ENCODE results near the gene CFH.
"Not testable (repeated sequence)": the region's sequence is repeated elsewhere in the genome, so short reads cannot be mapped to it uniquely, and the experiment has no call there.

CFH gene

GRCh38 chr1:196651637-196652215 lies at the start of gene CFH:
TSS of gene CFH (plus strand) at chr1:196652043. CDS start at chr1:196652118, 75 bp downstream.
- no peak for DNase-seq

- no peak for DNase-seq
Measured at GRCh38 chr1:196603651-196604050, 48.2 kb upstream of the CFH start.

DNA sequence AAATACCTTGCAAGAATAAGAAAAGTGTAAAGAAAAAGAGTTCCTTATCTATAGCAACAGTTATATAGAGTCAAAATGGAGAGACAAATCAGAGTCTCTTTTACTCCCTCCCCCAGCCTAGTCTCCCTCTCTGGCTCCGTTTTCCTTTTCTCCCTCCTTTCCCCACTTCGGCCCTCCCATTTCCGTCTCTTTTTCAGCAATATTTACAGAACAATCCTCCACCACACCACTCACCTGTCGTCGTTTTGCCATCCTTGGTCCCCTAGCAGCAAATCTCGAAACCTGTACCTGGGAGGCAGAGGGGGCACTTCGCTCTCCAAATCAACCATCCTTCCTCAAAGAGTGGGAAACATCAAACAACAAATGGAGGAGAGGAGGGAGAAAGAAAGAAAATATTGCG lies 43.9 kb upstream of the CFH start:
- DNase-seq = peak; percentile 62

DNA sequence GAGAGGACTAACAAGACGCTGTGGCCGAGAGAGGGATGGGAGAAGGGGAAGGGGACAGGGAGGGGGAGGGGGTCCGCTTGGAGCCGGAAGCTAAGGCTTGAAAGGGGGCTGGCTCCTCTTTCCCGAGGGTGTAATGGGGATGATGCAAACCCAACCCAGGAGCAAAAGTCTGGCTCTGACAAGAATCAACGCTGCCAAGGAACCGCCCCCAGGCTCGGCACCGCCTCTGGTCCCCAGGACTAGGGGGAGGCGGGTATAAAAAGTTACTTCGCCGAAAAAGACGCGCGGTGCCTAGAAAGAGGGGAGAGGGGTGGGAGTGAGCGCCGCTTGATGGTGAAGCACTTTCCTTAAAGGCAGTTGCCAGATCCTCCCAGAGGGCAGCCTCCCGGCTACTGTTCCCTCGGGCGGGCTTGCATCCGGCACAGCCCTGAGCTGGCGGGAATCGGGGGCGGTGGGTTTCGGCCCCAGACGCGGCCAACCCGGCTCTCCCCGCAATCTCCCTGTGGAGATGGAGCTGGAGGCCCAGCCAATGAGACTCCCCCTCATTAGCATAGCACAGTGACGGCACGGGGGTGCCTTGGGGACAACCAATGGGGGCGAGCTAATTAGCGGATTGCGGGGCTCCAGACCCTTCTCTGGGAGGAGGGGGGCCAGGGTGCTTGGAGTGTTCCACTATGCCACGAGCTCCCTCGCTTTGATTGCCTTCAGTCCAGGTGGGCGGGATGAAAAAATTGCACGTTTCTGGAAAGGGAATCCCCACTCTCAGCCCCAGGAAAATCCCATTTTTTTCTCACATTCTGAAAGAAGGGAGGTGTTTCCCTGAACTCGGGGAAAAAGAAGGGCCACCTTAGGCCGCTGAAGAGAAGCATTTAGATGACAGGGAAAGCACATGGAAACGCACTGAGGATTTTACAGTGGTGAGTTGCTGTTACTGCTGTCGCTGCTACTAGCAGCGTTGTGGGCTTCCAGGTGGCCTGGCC lies 43.2 kb upstream of the CFH start, which contains the start of gene KCNT2:
KCNT2 (minus strand) TSS at position 51 of the 980 bp plus-strand sequence. CDS start 131 bp downstream, outside the sequence.
- peak; percentile 92 for DNase-seq

GRCh38 chr1:196609370-196609737 lies 42.5 kb upstream of the CFH start:
- no peak for DNase-seq

DNA sequence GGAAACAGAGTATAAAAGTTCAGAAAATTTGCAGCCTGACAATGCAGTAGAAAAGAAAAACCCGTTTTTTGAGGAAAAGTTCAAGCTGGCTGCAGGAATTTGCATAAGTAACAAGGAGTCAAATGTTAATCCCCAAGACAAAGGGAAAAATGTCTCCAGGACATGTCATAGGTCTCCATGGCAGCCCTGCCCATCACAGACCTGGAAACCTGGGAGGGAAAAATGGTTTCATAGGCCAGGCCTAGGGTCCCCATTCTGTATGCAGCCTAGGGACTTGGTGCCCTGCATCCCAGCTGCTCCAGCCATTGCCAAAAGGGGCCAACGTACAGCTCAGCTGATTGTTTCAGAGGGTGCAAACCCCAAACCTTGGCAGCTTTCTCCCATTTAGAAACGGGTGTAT lies 40.0 kb upstream of the CFH start:
- DNase-seq = no peak

GRCh38 chr1:196619721-196620120 lies 32.1 kb upstream of the CFH start:
- DNase-seq = no peak

- no peak for DNase-seq
Measured at GRCh38 chr1:196623079-196623478, 28.8 kb upstream of the CFH start.

DNA sequence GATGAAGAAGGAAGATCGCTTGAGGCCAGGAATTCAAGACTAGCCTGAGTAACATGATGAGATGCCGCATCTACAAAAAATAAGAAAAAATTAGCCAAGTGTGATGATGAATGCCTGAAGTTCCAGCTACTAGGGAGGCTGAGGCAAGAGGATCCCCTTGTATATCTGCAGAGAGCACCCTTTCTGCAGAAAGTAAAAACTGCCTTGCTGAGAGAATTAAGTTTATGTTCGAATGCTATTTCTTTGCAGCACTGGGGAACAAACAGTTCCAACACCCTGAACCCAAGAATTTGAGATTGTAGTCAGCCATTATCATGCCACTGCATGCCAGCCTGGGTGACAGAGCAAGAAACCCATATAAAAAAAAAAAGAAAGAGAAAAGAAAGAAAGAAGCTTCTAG lies 23.0 kb upstream of the CFH start:
- DNase-seq = no peak

GRCh38 chr1:196637606-196638005 lies 14.2 kb upstream of the CFH start:
- DNase-seq = no peak

DNA sequence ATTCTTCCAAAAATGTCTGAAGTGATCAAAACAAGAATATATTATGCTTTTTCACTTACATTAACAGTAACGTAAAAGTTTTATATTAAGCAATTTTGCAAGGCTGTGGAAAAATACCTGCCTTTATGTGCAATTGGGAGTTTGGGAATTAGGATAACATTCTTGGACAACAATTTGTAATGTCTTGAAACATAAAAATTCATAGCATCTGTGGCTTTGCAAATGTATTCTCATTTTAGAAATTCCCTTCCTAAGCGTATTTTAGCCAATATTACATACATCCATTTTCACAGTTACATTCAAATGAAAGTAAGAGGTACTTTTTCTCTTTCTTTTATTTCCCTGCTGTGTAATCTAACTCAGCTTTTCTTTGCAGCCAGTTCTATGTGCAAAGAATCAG lies 13.4 kb upstream of the CFH start:
- DNase-seq = no peak

GRCh38 chr1:196639291-196639690 lies 12.6 kb upstream of the CFH start:
- DNase-seq = not testable (repeated sequence)

GRCh38 chr1:196640976-196641375 lies 10.9 kb upstream of the CFH start:
- no peak for DNase-seq

- DNase-seq = no peak
Measured at GRCh38 chr1:196649990-196650389, 1.9 kb upstream of the CFH start.

- DNase-seq = no peak
Measured at GRCh38 chr1:196650403-196650802, 1.4 kb upstream of the CFH start.

- no peak for DNase-seq
Measured at GRCh38 chr1:196651079-196651478, 764 bp upstream of the CFH start.

GRCh38 chr1:196654271-196654670 lies 2.4 kb downstream of the CFH start:
- DNase-seq = no peak

DNA sequence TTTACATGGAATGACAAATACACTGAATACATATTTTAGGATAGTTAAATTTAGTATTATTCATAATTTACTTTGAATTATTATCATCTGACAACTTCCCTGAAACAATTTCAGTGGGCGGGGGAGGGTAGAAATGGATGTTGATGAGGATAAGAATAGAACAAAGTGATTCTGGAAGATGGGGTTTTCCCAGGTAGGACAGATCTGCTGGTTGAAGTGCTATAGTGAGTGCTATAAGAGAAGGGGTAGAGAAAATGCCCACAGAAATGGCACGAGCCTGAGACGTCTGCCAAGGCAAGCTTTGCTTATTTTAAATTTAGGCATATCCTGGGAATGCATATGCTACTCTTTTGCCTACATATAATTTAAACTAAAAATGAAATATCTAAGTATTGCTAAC lies 3.2 kb downstream of the CFH start:
- DNase-seq = no peak

DNA sequence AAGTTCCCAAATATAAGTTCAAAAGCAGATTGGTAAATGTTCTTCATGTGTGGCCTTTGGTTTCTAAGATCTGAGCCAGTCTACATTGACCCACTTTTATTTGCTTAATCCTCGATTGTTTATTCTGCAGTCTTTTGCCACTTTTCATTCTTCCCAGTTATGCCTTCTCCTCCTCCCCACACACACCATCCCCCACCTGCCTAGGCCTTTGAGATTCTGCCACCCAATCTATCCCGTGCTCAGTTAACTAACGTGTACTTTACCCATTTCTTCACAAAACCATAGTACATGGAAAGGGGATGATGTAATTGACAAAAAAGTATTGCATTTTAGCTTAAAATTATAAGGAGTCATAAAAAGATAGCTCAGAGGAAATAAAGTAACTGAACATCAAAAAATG lies 3.7 kb downstream of the CFH start:
- DNase-seq = no peak

DNA sequence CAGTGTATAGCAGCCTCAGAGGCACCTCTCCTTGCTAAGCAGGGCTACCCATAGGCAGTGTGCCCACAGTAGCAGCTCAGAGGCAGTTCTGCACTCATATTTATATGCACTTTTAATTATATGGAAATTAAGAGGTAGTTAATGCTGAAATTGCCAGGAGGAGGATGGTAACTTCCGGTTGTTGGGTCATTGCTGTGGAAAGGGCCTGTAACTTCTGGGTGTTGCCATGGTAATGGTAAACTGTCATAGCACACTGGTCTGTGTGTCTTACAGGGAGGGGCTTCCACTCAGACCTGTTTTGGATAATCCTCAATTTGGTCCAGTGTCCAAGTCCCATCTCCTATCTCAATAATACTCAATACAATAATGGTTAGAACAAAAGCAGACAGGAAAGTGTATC lies 7.6 kb downstream of the CFH start:
- no peak for DNase-seq

- no peak for DNase-seq
Measured at GRCh38 chr1:196660272-196660671, 8.4 kb downstream of the CFH start.

DNA sequence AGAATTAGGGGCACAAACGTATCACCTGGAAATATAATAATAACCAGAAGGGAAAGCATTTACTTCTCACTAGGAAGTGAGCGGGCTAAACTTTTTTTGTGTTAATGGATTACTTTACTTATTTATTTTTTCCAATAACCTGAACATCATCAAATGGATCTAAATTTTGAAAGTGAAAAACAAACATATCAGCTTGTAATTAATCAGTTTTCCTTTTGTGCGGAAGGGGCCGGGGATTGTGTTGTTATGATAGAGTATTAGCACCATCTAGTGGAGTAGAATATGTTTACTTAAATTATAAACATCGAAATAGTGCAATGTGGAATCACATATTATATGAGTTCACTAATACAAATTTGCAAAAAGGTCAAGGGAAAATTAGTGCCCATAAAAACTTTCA lies 9.0 kb downstream of the CFH start:
- DNase-seq = peak; percentile 58

- no peak for DNase-seq
Measured at GRCh38 chr1:196661345-196661744, 9.5 kb downstream of the CFH start.

DNA sequence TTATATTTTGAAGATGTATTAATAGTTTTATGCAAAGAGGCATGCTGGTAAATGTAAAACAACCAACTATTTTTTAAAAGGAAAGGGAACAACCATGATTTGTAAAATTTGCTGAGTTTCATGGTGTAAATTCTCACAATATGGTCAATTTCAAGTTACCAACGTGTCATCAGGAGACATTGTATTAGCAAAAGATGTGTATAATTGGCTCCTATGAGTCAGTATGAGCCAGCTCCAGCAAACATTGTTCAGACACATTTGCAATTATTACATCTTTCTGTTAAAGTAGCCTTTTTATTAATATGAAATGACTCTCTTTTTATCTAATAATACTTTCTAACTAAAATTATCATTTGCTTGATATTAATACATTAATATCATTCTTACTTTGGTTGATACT lies 15.3 kb downstream of the CFH start:
- no peak for DNase-seq
